ENCODE results near the gene SPAG6.
A peak's percentile ranks its signal among the peaks of the same experiment; 100 is the strongest.
"Not testable (repeated sequence)": the region's sequence is repeated elsewhere in the genome, so short reads cannot be mapped to it uniquely, and the experiment has no call there.

SPAG6 gene

GRCh38 chr10:22345301-22346095 is at the start of gene SPAG6:
TSS of gene SPAG6 (plus strand) at chr10:22345496. CDS start at chr10:22345612, 116 bp downstream.
- DNase-seq, result no peak

DNA sequence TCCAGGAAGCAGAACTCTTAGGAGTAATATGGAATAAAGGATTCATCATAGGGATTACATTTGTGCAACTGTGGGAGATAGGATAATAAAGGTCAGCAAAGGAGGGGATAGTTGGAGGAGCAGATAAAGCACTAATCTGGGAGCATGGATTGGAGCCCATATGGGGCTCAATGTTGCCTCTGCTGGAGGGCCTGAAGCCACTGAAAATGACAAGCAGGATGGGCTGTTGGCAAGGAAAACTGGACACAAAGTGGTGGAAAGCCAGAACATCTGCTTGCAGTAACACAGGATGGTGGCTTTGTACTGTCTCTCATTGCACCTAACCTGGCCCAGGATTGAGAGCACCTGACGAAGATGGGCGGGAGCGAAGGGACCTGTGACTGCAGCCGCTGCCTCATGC is 44.1 kb upstream of the SPAG6 start:
- DNase-seq, result no peak

- DNase-seq, result no peak
Observed at GRCh38 chr10:22303461-22303860, 41.8 kb upstream of the SPAG6 start.

GRCh38 chr10:22305721-22306120 is 39.6 kb upstream of the SPAG6 start:
- DNase-seq, result no peak

DNA sequence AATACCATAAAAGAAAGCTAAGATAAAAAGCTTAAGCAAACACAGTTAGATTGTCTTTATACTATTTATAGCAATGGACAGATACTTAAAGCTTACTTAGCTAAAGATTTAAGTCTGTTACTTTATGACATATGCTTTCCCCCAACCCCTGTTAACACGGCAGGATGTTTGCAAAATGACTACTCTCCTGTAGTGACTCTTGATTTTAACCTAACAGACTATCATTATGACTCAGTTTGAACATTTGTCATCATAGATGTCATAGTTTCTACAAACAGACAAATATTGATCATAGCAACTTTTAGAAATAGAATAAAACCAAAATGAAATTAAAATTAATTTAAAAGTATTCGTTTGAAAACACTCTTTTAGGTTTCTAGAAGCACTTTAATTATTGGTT is 36.9 kb upstream of the SPAG6 start:
- no peak for DNase-seq

DNA sequence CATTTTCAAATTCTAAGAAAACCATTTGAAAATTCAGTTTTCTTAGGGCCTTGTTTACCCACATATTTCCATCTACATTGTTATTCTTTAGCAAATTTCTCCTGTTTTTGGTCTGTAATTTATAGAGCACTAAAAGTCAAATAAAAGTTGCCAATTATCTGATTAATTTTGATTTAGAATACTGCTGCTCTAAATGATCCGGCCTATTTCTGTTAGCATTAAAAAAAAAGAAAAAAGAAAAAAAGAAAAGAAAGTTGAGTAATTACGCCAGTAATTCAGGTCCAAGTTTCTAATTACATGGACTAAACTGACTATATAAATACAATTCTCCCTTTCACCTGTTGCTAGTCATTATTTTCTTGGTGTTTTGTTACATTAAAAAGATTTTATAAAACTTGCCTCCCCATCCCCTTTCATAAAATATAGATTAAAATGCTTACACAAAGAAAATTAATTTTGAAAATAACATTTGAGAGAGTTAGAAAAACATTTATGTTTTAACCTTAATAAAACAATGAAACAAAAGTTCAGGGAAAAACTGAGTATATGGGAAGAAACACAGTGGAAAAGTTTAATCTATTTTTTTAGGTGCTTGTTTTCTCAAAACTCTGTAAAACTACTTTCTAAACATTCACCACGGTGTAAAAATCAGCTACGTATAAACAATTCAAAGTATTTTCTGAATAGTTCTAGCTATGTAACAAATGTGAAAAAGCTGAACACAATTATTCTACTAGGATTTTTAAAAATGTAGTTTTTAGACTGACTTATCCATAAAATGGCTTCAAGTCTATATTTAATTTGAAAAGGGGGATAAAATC is 35.9 kb upstream of the SPAG6 start:
- no peak for DNase-seq

DNA sequence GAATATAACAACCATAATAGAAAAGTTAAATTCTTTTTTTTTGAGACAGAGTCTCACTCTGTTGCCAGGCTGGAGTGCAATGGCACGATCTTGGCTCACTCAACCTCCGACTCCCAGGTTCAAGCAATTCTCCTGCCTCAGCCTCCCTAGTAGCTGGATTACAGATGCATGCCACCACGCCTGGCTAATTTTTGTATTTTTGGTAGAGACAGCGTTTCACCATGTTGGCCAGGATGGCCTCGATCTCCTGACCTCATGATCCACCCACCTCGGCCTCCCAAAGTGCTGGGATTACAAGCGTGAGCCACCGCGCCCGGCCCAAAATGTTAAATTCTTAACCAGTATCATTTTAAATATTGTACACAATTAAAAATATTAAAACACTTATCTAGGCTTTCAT is 35.3 kb upstream of the SPAG6 start:
- DNase-seq, result not testable (repeated sequence)

- no peak for DNase-seq
Observed at GRCh38 chr10:22310928-22311327, 34.4 kb upstream of the SPAG6 start.

DNA sequence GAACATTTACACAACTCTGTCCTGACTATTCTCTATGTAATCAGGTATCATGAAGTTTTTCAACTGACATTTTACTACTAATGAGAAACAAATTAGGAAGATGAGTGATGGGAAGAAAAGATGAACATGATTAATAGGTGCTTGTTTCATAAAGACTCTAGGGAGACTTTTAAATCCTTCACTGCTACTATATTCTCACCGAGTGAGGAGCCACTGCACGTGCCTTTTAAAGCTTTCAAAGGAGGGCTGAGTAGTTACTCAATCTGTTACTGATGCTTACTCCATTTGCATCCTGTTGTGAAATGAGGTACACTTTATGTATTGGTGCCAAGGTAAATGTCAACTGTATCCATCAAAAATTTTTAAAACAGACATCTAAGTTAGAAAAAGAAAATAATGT is 30.4 kb upstream of the SPAG6 start:
- no peak for DNase-seq

- no peak for DNase-seq
Observed at GRCh38 chr10:22315455-22316285, 29.6 kb upstream of the SPAG6 start.

GRCh38 chr10:22316286-22317075 is 28.8 kb upstream of the SPAG6 start, which contains the start of gene COMMD3:
TSS of gene COMMD3 (plus strand) at chr10:22316388. CDS start at chr10:22316418, 30 bp downstream.
- peak; percentile 25 for DNase-seq

DNA sequence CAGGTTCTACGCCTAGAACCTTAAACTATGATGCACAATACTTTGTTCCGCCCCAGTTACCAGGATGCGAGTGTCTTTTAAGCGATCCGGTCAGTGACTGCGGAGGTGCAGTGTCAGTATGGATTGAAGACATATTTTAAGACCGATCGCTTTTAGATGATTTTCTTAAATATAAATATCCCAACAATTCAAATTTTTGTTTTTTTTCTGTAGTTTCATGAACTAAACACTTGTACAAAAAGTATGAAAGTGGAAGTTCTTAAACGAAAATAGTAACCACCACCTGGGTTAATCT is 28.3 kb upstream of the SPAG6 start:
- no peak for DNase-seq

DNA sequence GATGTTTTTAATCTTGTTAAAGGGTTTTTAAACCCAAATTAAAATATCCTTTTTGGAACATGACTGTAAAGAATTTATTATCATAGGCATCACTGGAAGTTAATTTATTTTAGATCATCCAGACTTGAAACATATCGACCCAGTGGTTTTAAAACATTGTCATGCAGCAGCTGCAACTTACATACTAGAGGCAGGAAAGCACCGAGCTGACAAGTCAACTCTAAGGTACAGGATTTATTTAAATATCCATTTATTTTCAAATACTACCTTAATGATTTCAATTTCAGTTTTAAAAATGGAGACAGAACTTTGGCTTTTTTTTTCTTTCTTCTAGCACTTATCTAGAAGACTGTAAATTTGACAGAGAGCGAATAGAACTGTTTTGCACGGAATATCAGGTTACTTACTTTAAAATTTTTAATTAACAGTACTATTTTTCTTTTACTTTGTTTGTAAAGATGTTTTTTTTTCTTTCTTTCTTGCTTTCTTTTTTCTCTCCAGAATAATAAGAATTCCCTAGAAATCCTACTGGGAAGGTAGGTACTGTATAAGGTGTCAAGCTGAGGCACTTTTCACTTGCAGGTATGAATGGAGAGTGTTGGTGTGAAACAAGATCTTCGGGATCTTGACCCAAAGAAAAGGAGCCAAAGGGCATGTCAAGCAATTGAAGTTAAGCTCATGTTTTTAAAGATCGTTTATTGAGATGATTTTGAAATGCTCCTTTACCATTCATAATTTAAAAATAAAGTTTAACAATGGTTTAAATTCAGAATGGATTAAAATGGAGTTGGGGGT is 27.3 kb upstream of the SPAG6 start:
- DNase-seq, result no peak

GRCh38 chr10:22318772-22319171 is 26.5 kb upstream of the SPAG6 start:
- no peak for DNase-seq

DNA sequence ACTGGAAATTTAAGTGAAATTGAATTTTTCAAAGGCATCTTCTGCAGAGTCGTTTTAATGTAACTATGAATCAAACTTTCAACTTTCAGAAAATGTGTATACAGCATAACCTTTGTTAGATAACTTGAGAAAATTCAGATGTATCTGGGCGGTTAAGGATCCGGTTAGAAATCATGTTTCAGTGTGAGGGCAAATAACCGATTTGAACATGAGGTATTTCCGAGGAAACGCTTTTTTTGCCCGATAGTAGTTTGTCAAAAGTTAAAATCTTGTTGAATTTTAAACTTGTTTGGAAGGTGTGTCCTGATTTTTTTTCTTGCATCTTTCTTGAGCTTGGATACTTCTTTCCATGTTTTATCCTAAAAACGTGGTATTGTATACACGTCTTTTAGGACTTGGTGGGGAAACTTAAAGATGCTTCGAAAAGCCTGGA is 25.7 kb upstream of the SPAG6 start:
- no peak for DNase-seq

DNA sequence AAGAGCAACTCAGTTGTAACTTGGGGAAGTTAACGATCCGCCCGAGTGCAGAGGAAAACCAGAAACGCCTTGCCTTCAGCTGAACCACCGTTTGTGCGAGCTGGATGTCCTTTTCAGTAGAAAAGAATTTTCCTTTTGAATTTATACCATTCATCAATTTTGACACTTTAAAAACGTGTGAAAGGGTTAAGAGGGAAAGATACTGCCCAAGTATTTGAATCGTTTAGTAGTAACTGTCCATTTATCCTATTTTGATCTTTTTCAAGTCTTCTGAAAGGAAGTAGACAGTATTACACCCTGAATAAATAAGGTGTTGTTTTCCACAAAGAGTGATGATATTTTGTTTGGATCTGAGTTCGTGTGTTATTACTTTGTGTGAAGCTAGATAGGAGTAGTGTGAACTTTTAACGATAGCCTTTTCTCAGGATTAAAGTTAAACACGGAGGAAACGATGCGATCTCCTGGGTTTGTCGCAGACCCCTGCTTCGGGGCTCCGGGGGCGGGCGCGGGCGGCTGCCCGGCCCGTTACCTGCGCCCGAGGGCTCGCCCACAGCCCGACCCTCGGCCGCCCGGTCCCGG is 25.2 kb upstream of the SPAG6 start:
- no peak for DNase-seq

DNA sequence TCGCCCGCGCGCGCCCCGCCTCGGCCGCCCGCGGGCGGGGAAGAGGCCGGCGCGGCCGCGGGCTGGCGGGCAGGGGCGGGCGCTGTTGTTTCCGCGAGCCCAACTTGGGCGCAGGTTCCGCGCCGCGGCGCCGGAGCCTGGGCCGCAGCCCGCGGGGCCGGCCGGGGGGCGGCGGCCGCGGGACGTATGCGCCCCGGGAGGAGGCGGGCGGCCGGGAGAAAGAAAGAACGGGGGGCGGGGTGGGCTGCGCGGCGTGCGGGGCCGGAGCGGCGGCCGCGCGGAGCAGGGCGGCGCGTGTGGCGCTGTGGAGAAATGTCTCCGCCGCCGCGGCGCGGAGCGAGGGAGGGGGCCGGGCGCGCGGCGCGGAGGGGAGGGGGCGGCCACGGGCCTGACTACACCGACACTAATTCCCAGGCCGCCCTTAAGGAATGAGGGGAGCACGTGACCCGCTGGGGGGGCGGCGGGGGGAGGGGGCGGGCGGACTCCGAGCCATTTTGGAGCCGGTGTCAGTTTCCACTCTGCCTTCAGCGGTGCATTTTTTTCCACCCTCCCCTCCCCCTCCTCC is 24.6 kb upstream of the SPAG6 start, which contains the start of gene BMI1:
Gene BMI1, plus strand, starts transcription at position 509 of the 565 bp plus-strand sequence. CDS start 5,351 bp downstream, outside the sequence.
- peak; percentile 39 for DNase-seq

DNA sequence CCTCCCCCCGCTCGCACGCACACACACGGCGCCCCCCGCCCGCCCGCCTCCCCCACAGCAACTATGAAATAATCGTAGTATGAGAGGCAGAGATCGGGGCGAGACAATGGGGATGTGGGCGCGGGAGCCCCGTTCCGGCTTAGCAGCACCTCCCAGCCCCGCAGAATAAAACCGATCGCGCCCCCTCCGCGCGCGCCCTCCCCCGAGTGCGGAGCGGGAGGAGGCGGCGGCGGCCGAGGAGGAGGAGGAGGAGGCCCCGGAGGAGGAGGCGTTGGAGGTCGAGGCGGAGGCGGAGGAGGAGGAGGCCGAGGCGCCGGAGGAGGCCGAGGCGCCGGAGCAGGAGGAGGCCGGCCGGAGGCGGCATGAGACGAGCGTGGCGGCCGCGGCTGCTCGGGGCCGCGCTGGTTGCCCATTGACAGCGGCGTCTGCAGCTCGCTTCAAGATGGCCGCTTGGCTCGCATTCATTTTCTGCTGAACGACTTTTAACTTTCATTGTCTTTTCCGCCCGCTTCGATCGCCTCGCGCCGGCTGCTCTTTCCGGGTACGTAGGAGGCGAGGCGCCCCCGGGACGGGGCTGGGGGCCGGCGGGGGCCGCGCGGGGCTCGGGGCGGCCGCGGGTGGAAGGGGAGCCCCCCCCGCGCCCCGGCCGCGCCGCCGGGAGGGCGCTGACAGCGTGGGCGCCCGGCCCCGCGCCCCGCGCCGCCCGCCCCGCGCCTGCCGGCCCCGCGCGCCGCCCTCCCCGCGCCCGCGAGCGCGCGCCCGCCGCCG is 24.0 kb upstream of the SPAG6 start:
- DNase-seq, result no peak

- DNase-seq, result no peak
Observed at GRCh38 chr10:22321924-22322640, 23.2 kb upstream of the SPAG6 start.

Measured in DMS79 treated with DMSO at 0.1 percent for 48 hours (cell line).